Hepatocyte (in vitro differentiated cells): ENCODE results near the gene PTPRN2. TPM values are rescaled to one million over a fixed set of nuclear protein-coding genes. Genes with fewer than 3 reads are reported as not detected.

Experiments used
- DNase-seq: peaks from one replicate; pipeline ENCODE4 v3.0.0-alpha.2; 2016; ENCODE audit warnings: low spot score
- H2AFZ ChIP-seq: fragments of 200-600 bp; sonication (generic); 2 replicates; pipeline ENCODE4 v1.6.0; 2016; ENCODE audit warnings: antibody characterized with exemption, mild to moderate bottlenecking
- H3K27ac ChIP-seq: fragments of 200-600 bp; sonication (generic); 2 replicates; pipeline ENCODE4 v1.5.1; 2016; ENCODE audit warnings: mild to moderate bottlenecking
- H3K27me3 ChIP-seq: fragments of 200-600 bp; sonication (generic); 2 replicates; pipeline ENCODE4 v1.6.1; 2016
- H3K36me3 ChIP-seq: fragments of 200-600 bp; sonication (generic); replicated peaks from 2 replicates; pipeline ENCODE4 v1.5.1; 2016; ENCODE audit warnings: low read depth; ENCODE audit not compliant: insufficient read depth
- H3K4me1 ChIP-seq: fragments of 200-600 bp; sonication (generic); 2 replicates; pipeline ENCODE4 v1.5.1; 2016; ENCODE audit warnings: mild to moderate bottlenecking, moderate library complexity; ENCODE audit not compliant: insufficient read depth
- H3K4me2 ChIP-seq: fragments of 200-600 bp; sonication (generic); 2 replicates; pipeline ENCODE4 v1.6.0; 2016
- H3K4me3 ChIP-seq: fragments of 200-600 bp; sonication (generic); 2 replicates; pipeline ENCODE4 v1.5.1; 2016; ENCODE audit warnings: mild to moderate bottlenecking
- H3K79me2 ChIP-seq: fragments of 200-600 bp; sonication (generic); 2 replicates; pipeline ENCODE4 v1.6.0; 2017; ENCODE audit warnings: mild to moderate bottlenecking
- H3K9me2 ChIP-seq: fragments of 200-600 bp; sonication (generic); replicated peaks from 2 replicates; pipeline ENCODE4 v1.6.0; 2017; ENCODE audit warnings: mild to moderate bottlenecking; ENCODE audit not compliant: insufficient read depth
- H3K9me3 ChIP-seq: fragments of 200-600 bp; sonication (generic); 2 replicates; pipeline ENCODE4 v1.5.1; 2016; ENCODE audit warnings: low read depth, mild to moderate bottlenecking
- H4K20me1 ChIP-seq: fragments of 200-600 bp; sonication (generic); 2 replicates; pipeline ENCODE4 v1.6.0; 2016; ENCODE audit warnings: mild to moderate bottlenecking; ENCODE audit not compliant: insufficient read depth, poor library complexity, severe bottlenecking
- EZH2 ChIP-seq: fragments of 200-600 bp; sonication (generic); IDR thresholded peaks from 2 replicates; pipeline ENCODE4 v1.6.1; 2016; ENCODE audit warnings: antibody characterized with exemption, mild to moderate bottlenecking, borderline replicate concordance
- EZH2phosphoT487 ChIP-seq: fragments of 200-600 bp; sonication (generic); IDR thresholded peaks from one replicate; pipeline ENCODE4 v1.6.1; 2018; ENCODE audit warnings: antibody characterized with exemption, mild to moderate bottlenecking, low read depth, moderate library complexity; ENCODE audit not compliant: unreplicated experiment, severe bottlenecking
- WGBS: methylation state at CpG from one replicate; pipeline ENCODE4 v1.1.6; 2016; ENCODE audit warnings: low lambda C conversion rate; ENCODE audit errors: missing lambda C conversion rate; 5-methylcytosine and 5-hydroxymethylcytosine counted together
- polyA plus RNA-seq: library from polyadenylated mRNA; unstranded; fragments of >200 nt; fragmentation: Nextera tagmentation; extraction: Ambion mirVana; gene quantifications from 2 replicates; pipeline ENCODE4 v1.2.1, GENCODE V29; 2016
- total RNA-seq: library from RNA; depleted of rRNA; stranded (reverse); fragments of >200 nt; gene quantifications from 2 replicates; pipeline ENCODE4 v1.2.3, GENCODE V29; 2014
- TF ChIP-seq, protein P1 (sequence below): fragments of 200-600 bp; sonication (generic); IDR thresholded peaks from 2 replicates; pipeline ENCODE4 v1.5.1; 2016; ENCODE audit warnings: antibody characterized with exemption, mild to moderate bottlenecking; ENCODE audit not compliant: poor library complexity

The PTPRN2 gene
- total and polyA plus RNA-seq, 2 experiments from 2014 or later: 2.1 to 3.3 TPM

DNA sequence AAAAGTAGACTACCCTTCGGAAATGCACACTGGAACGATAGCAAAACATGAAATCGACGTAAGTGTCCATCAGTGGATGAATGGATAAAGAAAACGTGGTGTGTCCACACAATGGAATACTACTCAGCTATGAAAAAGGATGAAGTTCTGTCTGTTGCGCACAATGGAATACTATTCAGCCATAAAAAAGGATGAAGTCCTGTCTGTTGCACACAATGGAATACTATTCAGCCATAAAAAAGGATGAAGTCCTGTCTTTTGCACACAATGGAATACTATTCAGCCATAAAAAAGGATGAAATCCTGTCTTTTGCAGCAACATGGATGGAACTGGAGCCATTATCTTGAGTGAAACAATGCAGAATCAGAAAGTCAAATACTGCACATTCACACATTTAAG is 591.8 kb downstream of the PTPRN2 start:
- no peak overlapping the region for H2AFZ ChIP-seq
- no peaks in the 10 kb centered on the region for H3K36me3 ChIP-seq
- H3K4me1 ChIP-seq: no peaks in the 10 kb centered on the region
- WGBS: 96% methylated on average over 6 of the region's 6 CpGs
- H3K27me3 ChIP-seq: no peaks in the 10 kb centered on the region
- H3K9me2 ChIP-seq: no peaks in the 10 kb centered on the region
- no peaks in the 10 kb centered on the region for H4K20me1 ChIP-seq
- no peaks in the 10 kb centered on the region for H3K9me3 ChIP-seq
- no peaks in the 10 kb centered on the region for H3K79me2 ChIP-seq
- DNase-seq: no peak
- H3K4me2 ChIP-seq: no peak overlapping the region
- H3K4me3 ChIP-seq: no peak overlapping the region
- H3K27ac ChIP-seq: no peak overlapping the region
- no peak for TF ChIP-seq EZH2
- no peak for TF ChIP-seq EZH2phosphoT487
- TF ChIP-seq, protein P1, sequence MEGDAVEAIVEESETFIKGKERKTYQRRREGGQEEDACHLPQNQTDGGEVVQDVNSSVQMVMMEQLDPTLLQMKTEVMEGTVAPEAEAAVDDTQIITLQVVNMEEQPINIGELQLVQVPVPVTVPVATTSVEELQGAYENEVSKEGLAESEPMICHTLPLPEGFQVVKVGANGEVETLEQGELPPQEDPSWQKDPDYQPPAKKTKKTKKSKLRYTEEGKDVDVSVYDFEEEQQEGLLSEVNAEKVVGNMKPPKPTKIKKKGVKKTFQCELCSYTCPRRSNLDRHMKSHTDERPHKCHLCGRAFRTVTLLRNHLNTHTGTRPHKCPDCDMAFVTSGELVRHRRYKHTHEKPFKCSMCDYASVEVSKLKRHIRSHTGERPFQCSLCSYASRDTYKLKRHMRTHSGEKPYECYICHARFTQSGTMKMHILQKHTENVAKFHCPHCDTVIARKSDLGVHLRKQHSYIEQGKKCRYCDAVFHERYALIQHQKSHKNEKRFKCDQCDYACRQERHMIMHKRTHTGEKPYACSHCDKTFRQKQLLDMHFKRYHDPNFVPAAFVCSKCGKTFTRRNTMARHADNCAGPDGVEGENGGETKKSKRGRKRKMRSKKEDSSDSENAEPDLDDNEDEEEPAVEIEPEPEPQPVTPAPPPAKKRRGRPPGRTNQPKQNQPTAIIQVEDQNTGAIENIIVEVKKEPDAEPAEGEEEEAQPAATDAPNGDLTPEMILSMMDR: no peak

DNA sequence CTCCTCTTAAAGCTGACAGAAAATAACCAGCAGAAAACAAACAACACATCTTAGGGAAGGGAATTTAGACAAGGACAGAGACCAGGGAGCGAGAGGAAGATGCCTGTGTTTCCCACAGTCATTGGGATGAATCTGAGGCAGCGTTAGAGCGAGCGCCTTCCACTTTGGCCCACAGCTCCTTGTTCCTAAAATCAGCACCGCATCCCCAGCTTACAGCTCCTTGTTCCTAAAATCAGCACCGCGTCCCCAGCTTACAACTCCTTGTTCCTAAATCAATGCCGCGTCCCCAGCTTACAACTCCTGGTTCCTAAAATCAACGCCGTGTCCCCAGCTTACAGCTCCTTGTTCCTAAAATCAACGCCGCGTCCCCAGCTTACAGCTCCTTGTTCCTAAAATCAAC is 593.3 kb downstream of the PTPRN2 start:
- no peaks in the 10 kb centered on the region for H3K9me3 ChIP-seq
- no peaks in the 10 kb centered on the region for H3K9me2 ChIP-seq
- H3K27me3 ChIP-seq: no peaks in the 10 kb centered on the region
- 86% methylated on average over 14 of the region's 14 CpGs for WGBS
- H3K79me2 ChIP-seq: no peaks in the 10 kb centered on the region
- no peak overlapping the region for H3K4me3 ChIP-seq
- TF ChIP-seq, protein P1: no peak
- TF ChIP-seq EZH2phosphoT487 (no peak), EZH2 (no peak)
- H3K36me3 ChIP-seq: no peaks in the 10 kb centered on the region
- H3K4me1 ChIP-seq: no peaks in the 10 kb centered on the region
- H2AFZ ChIP-seq: no peak overlapping the region
- no peak for DNase-seq
- no peak overlapping the region for H3K27ac ChIP-seq
- no peak overlapping the region for H3K4me2 ChIP-seq
- no peaks in the 10 kb centered on the region for H4K20me1 ChIP-seq

DNA sequence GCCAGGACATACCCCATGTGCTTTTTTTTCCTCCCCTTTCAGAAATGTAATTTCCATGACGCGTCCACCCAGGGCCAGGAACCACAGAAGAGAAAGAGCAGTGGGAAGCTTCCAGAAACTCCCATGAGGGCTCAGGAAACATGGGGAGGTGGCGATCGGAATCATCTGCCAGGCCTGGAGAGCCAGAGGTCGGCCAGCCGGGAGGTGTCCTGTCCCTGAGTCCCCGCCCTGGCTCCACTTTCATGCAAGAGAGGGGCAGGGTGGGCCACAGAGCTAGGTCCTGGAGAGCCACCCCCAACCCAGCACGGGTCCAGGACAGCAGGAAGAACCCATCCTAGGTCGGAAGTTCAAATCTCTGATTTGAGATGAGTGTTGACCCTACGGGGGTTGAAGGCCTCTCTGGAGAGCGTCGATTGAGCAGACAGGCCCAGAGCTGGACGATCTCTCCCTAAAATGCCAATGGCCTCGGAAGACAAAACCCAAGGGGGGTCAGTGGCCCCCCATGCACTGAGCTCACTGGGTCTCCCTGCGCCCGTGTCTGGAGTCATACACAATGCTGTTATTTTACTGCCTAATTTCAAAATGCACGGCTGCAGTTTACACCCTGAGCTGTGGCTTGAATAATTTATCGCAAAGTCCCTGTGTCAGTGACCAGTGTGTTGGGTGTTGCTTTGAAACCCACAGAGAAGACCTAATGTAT is 594.1 kb downstream of the PTPRN2 start:
- Histone ChIP-seq H3K4me3 (no peak overlapping the region), H3K27me3 (no peaks in the 10 kb centered on the region), H3K27ac (no peak overlapping the region), H3K9me2 (no peaks in the 10 kb centered on the region), H3K4me1 (no peaks in the 10 kb centered on the region), H4K20me1 (no peaks in the 10 kb centered on the region), H3K4me2 (no peak overlapping the region), H3K79me2 (no peaks in the 10 kb centered on the region), H2AFZ (no peak overlapping the region), H3K36me3 (no peaks in the 10 kb centered on the region), H3K9me3 (no peaks in the 10 kb centered on the region)
- 91% methylated on average over 18 of the region's 18 CpGs for WGBS
- TF ChIP-seq, protein P1: no peak
- TF ChIP-seq EZH2 (no peak), EZH2phosphoT487 (no peak)
- DNase-seq: no peak
